ENCODE measurements around the gene RPL22.

- TF ChIP-seq POLR2A (IDR thresholded peaks at IDR 0.05) (no peak), CTCF (IDR thresholded peaks at IDR 0.05 in 8 of 11, conservative IDR thresholded peaks at IDR 0.05 in 3 of 11) (no peak)
Observed at GRCh38 chr1:6206520-6206855, 7.1 kb upstream of the RPL22 start.

Measured in spleen (tissue), 7 donors.